Gastroesophageal sphincter (tissue), 4 donors: Measurements from ENCODE around the gene CLPTM1L. TPM values are rescaled to one million over a fixed set of nuclear protein-coding genes. Genes with fewer than 3 reads are reported as not detected.

Source experiments
- ATAC-seq: fragments of 150-250 bp; one replicate; pipeline ENCODE4 v1.9.1; 2016; ENCODE audit warnings: mild to moderate bottlenecking, moderate library complexity
- H3K27ac ChIP-seq, 4 donors: fragments of 200-600 bp; sonication (generic) in 3 of 4; 1 replicate in 3 of 4; 2 replicates in 1 of 4; pipeline ENCODE4 v1.5.1; 2016 to 2019
- H3K27me3 ChIP-seq: fragments of 200-600 bp; sonication (generic); one replicate; pipeline ENCODE4 v1.5.1; 2019
- H3K36me3 ChIP-seq, 2 donors: fragments of 200-600 bp; sonication (generic); one replicate each; pipeline ENCODE4 v1.5.1; 2019; ENCODE audit warnings: control low read depth in 1 of 2
- H3K4me1 ChIP-seq, 3 donors: fragments of 200-600 bp; sonication (generic); 1 replicate in 2 of 3; 2 replicates in 1 of 3; pipeline ENCODE4 v1.5.1; 2016 to 2019; ENCODE audit warnings: control low read depth in 2 of 3
- H3K4me3 ChIP-seq, 2 donors: fragments of 200-600 bp; sonication (generic); one replicate each; pipeline ENCODE4 v1.5.1; 2019; ENCODE audit warnings: mild to moderate bottlenecking in 1 of 2, moderate library complexity in 1 of 2
- H3K9me3 ChIP-seq, 3 donors: fragments of 200-600 bp; sonication (generic); one replicate each; pipeline ENCODE4 v1.5.1; 2017 to 2019; ENCODE audit warnings: control low read depth in 2 of 3
- CTCF ChIP-seq, 4 experiments: fragments of 200-600 bp in 2 of 4; fragments of 450-650 bp in 2 of 4; sonication (generic) in 1 of 4; IDR thresholded peaks; one replicate each; pipeline ENCODE4 v1.5.1; 2017 to 2019; ENCODE audit warnings: antibody characterized with exemption in 4 of 4, mild to moderate bottlenecking in 2 of 4, moderate library complexity in 2 of 4
- EP300 ChIP-seq: sonication (generic); formaldehyde crosslinking; IDR thresholded peaks from one replicate; pipeline ENCODE4 v1.6.1; 2017; ENCODE audit warnings: antibody characterized with exemption, mild to moderate bottlenecking
- POLR2A ChIP-seq, 2 donors: fragments of 450-650 bp; IDR thresholded peaks; one replicate each; pipeline ENCODE4 v1.6.1; 2017; ENCODE audit warnings: antibody characterized with exemption in 2 of 2, mild to moderate bottlenecking in 2 of 2, moderate library complexity in 1 of 2
- POLR2AphosphoS5 ChIP-seq: sonication (generic); formaldehyde crosslinking; IDR thresholded peaks from one replicate; pipeline ENCODE4 v1.6.1; 2017; ENCODE audit warnings: antibody characterized with exemption
- WGBS, 2 donors: methylation state at CpG; one replicate each; pipeline ENCODE4 v1.1.5; 2018; ENCODE audit warnings: low coverage in 1 of 2; 5-methylcytosine and 5-hydroxymethylcytosine counted together
- total RNA-seq, 4 donors: library from RNA; depleted of rRNA; stranded (reverse); fragments of >200 nt; gene quantifications; one replicate each; pipeline ENCODE4 v1.1.0, GENCODE V29; 2016

The CLPTM1L gene
- total RNA-seq, 4 donors from 2014 or later, result 83.9 to 131 (median 92.2) TPM

GRCh38 chr5:1354576-1354975 lies 9.7 kb upstream of the CLPTM1L start:
- 42 to 48% methylated on average over 4 of the region's 4 CpGs for WGBS, 2 donors

GRCh38 chr5:1352231-1353219 lies 7.6 kb upstream of the CLPTM1L start:
- H3K9me3 ChIP-seq, result no peaks in the 10 kb centered on the region
- H3K27ac ChIP-seq, result no peak overlapping the region
- no peaks in the 10 kb centered on the region for H3K36me3 ChIP-seq
- no peak for ATAC-seq
- no peak overlapping the region for H3K4me3 ChIP-seq
- peaks cover 19% of the 10 kb centered on the region for H3K27me3 ChIP-seq
- WGBS, 2 donors, result no CpG with 5 or more reads among the region's 10 CpGs
- TF ChIP-seq POLR2AphosphoS5 (no peak), POLR2A (IDR thresholded peaks at IDR 0.05) (no peak), CTCF (IDR thresholded peaks at IDR 0.05) (no peak), EP300 (no peak)
- H3K4me1 ChIP-seq, result no peaks in the 10 kb centered on the region

More at GRCh38 chr5:1354576-1354975, 9.7 kb upstream of the CLPTM1L start:
- H3K4me3 ChIP-seq, result no peak overlapping the region
- no peaks in the 10 kb centered on the region for H3K36me3 ChIP-seq
- no peak for TF ChIP-seq POLR2AphosphoS5
- TF ChIP-seq POLR2A (IDR thresholded peaks at IDR 0.05), result no peak
- TF ChIP-seq CTCF (IDR thresholded peaks at IDR 0.05), result no peak
- TF ChIP-seq EP300, result no peak
- ATAC-seq, result no peak
- no peaks in the 10 kb centered on the region for H3K9me3 ChIP-seq
- peaks cover 40% of the 10 kb centered on the region for H3K27me3 ChIP-seq
- H3K4me1 ChIP-seq, result no peaks in the 10 kb centered on the region
- H3K27ac ChIP-seq, result no peak overlapping the region

GRCh38 chr5:1351156-1351555 lies 6.3 kb upstream of the CLPTM1L start:
- TF ChIP-seq CTCF (IDR thresholded peaks at IDR 0.05) (no peak), POLR2AphosphoS5 (no peak), EP300 (no peak), POLR2A (IDR thresholded peaks at IDR 0.05) (no peak)
- no peak overlapping the region for H3K4me3 ChIP-seq
- WGBS, 2 donors, result 76 to 96% methylated on average over 4 of the region's 4 CpGs
- H3K27ac ChIP-seq, result no peak overlapping the region
- H3K27me3 ChIP-seq, result peaks cover 6% of the 10 kb centered on the region
- H3K36me3 ChIP-seq, result no peaks in the 10 kb centered on the region
- no peaks in the 10 kb centered on the region for H3K9me3 ChIP-seq
- H3K4me1 ChIP-seq, result peaks cover 0 to 3% (median 1%) of the 10 kb centered on the region in 3 donors
- no peak for ATAC-seq

DNA sequence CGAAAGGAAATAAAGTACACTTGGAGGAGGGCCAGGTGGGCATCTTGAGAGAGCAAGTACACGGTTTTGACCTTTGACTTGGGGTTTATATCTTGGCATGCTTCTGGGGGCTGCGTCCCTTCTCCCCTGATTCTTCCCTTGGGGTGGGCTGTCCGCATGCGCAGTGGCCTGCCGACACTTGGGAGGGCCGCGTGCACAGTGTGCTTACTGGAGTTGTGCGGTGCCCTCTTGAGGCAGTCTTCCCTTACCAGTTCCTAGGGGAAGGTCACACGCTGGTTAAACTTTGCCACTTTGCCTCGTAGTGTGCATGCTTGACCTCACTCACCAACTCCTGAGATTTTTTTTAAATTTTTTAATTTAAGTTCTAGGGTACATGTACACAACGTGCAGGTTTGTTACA lies 4.3 kb upstream of the CLPTM1L start:
- no peak for ATAC-seq
- no peak overlapping the region for H3K27ac ChIP-seq

More for the DNA sequence above, 4.3 kb upstream of the CLPTM1L start:
- 26 to 55% methylated on average over 7 to 10 of the region's 12 CpGs for WGBS, 2 donors
- Histone ChIP-seq H3K36me3 (no peaks in the 10 kb centered on the region), H3K9me3 (no peaks in the 10 kb centered on the region), H3K27me3 (no peaks in the 10 kb centered on the region), H3K4me1 (peaks cover 0 to 15% (median 9%) of the 10 kb centered on the region in 3 donors), H3K4me3 (no peak overlapping the region)
- no peak for TF ChIP-seq POLR2A (IDR thresholded peaks at IDR 0.05)
- TF ChIP-seq EP300, result no peak
- TF ChIP-seq POLR2AphosphoS5, result no peak
- no peak for TF ChIP-seq CTCF (IDR thresholded peaks at IDR 0.05)
